Mucosa of gallbladder (tissue), 1 donor: ENCODE results near the gene FILIP1L. TPM values are rescaled to one million over a fixed set of nuclear protein-coding genes. Genes with fewer than 3 reads are reported as not detected.

Experiments
- DNase-seq: peaks from one replicate; pipeline ENCODE4 v3.0.0-alpha.2; 2020; ENCODE audit warnings: low spot score
- total RNA-seq: library from RNA; stranded (reverse); gene quantifications from one replicate; pipeline ENCODE4 v1.2.1, GENCODE V29; 2021
- donor health status: DM: no; HTN: no; CAD: no.

FILIP1L gene
- total RNA-seq, 1 donor from 2014 or later, result 142 TPM

DNA sequence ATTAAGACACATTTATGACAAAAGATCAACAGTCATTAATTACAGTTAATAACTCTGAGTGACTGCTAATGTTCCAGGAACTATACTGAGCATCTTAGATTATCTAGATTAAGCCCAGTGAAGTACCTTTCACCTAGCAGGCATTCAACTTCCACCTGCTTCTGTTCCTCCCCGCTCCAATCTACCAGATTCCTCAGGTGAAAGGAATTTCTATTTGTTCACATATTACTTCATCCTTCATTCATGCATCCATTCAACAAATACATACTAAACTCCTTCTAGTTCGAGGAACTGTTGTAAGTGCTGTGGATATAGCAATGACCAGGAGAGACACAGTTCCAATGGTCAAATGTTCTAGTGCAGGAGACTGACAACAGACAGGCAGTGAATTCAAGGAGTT lies 139.3 kb downstream of the FILIP1L start:
- DNase-seq, result no peak

DNA sequence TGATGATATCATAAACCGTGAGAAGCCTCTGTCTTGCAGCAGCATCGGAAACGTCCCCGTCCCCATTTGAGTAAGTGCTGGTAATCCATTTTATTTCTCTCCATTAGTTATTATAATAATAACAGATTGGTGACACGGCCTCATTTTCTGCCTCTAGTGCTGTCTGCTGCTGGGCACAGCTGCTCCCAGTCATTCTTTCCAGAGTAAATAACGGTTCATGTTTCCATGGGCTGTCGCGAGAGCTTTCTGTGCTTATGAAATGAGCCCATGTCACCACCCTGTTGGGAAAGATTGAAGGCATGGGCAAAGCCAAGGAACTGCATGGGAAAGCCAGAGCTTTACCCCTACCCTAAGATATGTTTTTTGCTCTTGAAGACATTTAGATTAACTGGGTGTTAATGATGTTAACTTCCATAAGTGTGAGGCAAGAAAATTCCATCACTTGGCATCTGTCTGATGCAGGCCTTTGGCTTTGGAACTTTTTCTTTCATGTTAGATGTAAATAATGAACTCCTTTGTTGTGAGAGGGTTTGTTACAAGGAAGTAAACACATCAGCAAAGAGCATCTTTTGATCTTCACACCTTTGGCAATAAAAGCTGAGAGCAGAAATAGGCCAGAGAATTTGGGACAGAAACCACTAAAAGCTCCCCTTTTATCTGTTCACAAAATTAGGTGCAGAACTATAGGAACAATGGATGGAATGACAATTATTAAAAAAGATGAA lies 141.8 kb downstream of the FILIP1L start:
- no peak for DNase-seq

DNA sequence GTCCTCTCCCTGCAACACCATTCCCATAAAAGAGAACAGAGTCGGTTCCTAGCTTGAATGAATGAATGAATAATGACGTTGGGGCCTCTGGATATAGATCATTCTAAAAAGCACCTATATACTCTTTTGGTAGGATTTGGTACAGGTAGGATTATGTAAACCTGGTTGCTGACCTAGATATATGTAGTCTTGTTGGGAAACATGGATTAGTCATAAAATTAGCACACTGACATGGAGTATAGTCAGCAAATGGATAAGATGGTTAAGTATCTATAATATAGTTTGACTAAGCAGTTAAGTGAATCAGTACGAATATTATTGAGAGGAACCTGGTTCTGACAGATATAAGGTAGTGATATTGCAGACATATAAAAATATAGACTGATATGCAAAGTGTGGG lies 142.5 kb downstream of the FILIP1L start:
- DNase-seq, result no peak

DNA sequence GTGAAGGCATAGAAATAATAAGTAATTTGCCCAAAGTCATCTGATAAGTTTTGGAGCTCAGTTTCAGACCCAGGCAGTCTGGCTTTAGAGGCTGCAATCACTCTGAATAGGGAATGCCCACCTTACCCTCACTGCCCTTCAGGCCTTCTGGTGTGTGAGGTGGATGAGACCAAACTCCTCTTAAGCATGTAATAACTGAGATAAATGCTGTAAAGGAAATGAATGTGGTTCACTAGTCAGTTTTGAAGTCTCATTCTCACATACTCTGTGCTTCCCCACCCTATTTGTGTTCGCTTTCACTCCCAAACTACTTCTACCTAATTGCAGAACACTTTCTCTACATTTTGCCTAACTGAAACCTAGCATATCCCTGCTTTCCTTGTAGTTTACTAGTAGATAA lies 144.1 kb downstream of the FILIP1L start:
- no peak for DNase-seq

DNA sequence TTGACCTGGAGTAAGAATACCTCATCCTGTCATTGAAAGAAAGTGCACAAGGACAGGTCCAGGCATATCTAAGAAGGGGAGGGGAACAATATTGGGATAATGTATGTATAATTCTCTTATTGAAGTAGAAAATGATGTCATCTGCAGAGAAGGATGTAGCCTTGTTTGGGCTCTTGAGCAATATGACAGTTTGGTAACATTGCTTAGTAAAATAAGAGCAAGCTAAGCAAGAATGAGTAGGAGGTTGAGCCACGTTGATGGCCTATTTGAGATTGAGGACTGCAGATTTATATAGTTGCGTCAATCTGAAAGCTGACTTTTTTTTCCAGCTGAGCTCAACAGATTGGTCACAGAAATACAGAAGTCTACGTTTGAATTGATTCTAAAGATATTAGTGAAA lies 145.2 kb downstream of the FILIP1L start:
- DNase-seq, result no peak

DNA sequence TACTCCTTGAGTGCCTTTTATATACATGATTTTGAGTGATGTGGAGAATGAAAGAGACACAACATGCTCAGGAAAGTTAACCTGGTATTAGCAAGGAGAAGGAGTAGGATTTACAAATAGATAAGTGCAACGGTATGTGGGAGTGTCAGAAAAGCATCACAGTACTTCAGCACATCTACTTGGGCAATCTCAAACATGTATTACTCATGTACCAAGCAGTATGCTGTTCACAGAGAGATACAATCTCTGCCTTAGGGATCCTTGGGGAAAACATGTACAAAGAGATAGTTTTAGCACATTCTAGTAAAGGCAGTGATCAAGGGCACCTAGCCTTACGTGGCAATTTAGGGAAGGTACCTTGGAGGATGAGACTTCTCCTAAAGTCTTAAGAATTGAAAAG lies 146.5 kb downstream of the FILIP1L start:
- DNase-seq, result no peak

DNA sequence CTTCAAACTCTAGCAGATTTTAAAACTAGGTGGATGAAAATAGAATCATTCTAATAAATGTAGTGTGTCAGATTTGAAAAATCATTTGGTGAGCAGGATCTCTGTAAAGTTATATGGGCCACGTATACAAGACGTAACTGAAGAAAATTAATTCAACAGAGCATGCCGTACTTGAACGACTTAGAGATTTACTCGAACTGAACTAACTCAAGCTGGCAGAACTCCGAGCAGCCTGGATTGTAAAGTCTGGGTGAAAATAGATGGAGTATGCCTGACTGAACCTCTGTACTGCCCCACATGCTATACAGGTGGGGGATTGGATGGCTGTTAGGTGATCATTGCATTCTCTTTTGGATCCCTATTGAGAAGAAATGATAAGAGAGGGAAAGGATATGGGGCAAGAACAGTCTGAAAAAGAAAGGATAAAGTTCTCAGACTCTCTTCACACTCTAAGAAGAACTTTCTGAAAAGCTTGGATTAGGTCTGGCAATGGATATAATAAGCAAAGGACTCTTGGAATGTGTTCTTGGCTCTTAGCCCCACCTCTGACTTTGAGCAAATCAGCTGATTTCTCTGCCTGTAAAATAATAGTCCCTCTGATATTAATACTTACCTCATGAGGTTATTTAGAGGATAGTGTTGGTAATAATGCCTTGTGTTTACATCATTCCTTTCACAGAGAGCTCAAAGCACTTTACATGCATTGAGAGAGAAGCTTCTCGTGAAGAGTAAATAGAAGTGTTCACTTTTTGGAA lies 147.5 kb downstream of the FILIP1L start:
- DNase-seq, result no peak

DNA sequence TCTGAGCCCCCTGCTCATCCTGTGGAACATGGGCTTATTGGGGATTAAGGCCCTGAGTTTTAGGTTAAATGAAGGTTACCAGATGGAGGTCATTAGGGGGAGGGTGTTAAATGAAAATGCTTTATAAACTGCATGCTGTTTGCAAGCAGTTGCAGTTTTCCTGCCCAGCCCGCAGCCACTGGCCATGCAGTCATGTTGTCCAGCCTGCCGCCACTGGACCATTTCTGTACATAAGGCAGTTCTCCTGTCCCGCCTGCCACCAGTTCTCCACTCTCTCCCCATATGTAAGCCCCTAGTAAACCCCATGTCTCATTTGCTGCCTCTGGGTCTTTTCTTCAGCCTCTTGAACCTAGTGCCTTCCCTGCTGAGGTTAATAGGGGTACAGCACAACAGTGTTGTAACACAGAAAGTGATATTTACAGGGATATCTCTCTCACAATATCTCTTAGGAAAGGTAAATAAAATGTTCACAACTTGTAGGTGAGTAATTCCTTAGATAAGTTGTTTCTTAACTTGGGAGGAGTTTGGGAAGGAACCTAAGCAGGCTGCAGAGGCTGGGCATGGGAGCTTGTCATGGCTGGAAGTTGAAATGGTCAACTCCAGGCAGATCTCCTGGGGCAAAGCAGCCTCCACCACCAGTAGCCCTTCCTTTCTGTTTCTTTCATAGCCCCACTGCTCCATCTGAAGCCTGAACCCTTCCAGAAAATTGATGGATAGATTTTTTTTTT lies 148.5 kb downstream of the FILIP1L start:
- no peak for DNase-seq

DNA sequence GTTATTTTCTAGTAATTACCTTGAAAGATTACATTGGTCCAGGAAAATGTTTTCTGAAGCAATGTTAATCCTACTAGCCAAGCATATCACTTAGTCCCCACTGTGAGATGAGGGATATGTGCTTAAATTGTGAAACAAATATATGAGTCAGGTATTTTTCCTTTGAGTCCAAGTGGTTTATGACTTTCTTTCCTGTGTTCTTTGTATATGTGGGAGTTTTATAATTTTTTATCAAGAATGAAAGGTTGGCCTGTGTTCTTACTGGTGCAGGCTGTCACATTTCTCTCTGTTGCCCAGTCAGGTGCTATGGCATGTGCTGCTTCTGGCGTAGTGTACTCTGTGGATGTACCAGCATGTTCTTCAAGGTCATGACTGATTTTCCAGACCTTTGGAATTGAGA lies 149.2 kb downstream of the FILIP1L start:
- DNase-seq, result no peak

DNA sequence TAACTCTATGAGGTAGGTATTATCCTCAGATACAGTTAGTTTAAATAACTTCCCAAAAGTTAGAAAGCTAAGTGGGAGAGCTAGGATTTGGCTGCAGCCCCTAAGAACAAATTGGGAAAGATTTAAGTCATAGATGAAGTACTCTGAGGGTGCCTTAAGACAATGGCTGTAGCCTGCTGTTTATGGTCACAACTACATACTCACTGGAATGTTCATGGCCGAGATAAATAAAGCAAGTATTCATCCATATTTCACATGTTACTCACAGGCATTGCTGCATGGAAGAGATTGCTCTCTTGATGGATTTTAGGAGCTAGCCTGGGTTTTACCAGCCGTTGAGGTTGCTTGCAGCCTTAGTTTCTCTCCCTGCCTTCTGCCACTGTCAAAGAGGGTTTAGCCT lies 151.6 kb downstream of the FILIP1L start:
- no peak for DNase-seq

DNA sequence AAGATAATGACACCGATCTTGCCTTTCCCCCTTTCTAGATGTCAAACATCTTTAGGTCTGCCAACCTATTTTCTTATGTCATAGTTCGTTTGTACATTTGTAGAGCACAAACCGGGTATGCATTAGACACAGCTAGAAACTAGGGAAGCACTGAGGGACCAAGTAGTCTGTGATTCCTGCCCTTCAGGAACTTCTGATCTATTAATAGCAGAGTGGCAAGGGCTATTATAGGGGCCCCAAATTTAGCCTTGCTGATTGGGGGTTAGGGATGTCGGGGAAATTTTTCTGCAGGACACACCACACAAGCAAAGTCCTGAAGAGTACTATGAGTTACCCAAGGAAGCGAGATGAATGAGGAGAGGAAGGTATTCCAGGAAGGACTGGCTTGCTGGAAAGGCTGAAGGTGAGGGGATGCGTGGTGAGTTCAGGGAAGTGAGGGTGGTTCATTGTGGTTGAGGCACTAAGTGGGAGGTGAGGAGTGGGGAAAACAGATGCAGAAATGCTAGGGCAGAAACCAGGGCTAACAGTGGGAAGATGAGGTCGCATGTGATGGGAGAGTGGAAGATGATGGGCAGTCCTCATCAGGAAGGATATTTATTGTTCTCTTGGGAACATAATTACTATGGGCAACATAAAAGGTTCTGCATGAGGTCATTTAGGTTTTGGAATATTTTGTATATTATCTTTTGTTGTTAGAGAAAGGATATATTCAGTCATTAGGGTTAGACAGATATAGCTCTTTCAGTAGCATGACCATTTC lies 152.4 kb downstream of the FILIP1L start:
- DNase-seq, result no peak

DNA sequence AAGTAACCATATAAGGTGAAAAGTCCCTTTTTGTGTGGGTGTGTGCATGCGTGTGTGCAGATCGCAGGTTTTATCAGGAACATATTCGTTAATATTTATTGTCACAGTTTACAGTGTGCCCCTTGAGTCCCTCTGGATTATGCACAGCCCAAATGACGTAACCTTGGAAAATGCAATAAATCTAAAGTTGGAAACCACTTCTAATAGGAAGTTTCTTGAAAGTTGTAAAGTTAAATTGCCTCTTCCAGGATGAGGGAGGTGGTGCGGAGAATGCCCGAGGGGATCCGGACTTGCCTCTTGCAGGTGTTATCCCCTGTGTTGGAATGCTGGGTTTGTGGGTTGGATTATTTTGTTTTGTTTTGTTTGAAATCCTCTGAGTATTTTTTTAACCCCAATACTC lies 153.4 kb downstream of the FILIP1L start:
- no peak for DNase-seq

DNA sequence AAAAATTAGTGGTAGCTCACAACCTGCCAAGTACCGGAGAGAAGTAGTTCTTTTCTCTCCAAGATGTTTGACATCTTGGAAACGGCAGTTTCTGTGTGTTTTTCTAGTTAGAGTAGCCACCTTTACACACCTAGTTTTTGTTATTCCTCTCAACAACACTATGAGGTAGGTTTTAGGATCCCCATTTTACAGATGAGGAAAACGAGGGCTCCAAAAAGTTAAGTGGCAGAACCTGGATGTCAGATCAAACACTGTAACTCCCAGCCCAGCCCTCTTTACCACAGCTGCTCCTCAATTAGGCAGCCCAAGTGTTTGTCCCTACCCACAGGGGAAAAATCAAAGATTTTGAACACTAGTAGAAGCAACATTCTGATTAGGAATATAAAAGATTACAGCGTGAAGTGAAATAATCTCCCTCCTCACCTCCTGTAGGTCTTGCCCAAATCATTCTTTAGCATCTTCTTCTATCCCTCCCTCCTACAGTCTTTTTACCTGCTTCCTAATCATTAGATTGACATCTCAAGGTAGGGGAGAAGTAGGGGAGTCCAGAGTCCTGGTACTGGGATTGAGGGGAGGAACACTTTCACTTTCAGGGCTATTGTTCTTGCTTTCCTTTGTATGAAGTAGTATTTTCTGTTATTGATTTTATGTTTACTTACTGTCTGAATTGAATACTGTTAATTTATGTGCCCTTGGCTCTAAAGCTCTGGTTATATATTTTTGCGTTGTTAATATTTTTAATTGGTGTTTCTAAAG lies 154.0 kb downstream of the FILIP1L start:
- no peak for DNase-seq

DNA sequence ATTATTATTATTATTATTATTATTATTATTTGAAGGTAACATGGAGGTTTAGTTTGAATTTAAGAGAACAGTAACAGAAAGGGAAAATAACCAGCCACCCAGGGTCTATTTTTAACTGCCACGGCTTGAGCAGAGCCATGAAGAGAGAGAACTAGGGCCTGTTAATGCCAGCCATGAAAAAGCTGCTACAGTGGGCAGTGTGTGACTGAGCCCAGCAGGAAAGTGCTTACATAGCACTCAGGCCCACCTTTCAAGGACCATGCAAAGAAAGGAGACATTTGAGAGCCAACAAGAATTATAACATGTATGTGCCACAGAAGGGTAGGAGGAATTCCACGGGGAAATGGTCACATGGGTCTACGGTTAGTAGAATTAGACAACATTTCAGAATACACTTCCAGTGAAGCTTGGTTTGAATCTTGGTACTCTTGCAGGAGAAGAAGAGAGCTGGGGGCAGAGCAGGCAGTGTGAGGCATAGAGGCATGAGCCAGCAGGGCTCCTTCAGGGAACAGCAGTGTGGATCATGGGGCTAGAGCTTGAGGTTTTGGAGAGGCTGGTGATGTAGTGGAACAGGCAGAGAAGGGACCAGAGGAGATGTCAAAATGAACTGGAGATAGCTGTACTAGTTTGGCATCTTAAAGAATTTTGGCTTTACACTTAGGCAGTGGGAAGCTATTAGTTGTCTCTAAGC lies 155.9 kb downstream of the FILIP1L start:
- no peak for DNase-seq

DNA sequence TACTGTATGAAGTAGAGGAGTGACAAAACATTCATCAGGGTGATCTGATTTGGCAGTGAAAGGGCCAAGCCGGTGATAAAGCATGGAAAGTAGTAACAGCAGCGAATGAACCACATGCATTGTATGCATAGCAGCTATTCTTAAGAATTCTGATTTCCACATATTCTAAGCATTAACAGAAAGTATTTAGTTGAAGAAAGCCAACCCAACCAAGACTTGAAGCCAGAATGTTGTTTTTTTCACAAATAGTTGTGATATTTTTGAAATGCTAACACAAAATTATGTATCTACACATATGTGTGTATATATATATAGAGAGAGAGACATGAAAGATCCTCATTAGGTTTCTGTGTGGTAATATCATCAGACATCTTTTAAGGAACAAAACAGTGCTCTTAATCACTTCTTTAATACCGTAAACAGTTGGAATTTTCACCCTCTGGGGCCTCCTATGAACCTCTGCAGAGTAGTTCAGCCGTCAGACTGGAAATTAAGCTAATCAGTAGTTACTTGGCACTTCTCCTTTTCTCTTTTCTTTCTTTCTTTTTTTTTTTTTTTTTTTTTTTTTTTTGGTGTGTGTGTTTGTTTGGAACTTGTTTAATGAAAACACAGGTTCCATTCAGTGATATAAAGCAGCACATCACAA lies 157.0 kb downstream of the FILIP1L start:
- no peak for DNase-seq

DNA sequence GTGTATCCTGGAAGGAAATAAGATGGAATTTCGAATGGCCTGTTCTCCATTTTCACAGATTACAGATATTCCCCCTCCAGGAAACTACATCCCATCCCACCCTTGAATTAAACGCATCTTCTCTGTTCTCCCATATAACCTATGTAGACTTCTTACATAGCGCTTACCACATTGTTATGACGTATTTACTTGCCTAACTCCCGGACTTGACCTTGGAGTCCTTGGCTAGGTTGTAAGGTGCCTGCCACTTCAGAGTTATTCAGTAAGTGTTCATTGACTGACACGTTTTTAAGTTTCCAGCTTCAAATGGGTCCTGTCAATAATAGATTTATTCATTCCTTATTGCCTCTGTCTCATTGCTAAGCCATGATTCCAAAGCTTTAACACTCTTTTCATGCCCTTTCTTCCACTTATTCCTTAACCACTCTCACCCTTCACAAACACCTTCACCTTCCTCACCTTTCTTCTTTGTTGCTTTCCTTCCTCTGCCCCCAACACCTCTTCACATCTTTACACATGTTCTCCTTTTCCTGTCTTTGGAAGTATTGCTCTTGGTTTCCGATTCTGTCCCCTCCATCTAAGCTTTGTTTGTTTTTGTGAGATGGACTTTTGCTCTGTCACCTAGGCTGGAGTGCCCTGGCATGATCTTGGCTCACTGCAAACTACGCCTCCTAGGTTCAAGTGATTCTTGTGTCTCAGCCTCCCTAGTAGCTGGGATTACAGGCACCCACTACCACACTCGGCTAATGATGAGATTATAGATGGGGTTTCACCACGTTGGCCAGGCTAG lies 158.3 kb downstream of the FILIP1L start:
- no peak for DNase-seq

DNA sequence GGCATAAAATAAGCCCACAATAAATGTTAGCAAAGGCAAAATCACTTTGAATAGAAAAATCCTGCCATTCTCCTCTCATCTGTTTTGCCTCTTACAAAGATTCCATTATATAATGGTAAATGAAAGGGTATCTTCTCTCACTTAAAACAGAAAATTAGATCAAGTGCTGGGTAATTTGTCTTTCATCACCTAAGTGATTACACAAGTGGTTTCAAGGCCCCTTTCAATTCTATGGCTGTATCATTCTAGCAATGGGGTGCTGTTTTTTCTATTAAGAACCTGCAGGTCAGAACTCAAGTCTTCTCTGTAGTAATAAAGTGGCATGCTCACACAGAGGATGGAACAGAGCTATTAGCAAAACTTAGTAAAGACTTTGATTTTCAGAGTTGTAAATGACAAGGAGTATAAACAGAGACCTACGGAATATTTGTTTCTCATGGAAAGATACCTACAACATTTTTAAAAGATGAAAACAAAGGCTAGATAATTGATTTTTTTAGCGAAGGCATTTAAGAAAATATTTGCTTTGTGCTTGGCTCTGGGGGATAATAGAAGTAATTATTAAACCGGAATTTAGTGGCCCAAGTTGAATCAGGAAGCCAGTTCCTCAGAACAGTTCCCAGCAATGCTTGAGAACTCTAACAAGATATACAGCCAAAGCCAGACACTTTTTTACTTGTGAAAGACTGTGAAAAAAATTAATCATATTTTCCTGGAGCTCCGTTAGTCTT lies 159.2 kb downstream of the FILIP1L start:
- no peak for DNase-seq

DNA sequence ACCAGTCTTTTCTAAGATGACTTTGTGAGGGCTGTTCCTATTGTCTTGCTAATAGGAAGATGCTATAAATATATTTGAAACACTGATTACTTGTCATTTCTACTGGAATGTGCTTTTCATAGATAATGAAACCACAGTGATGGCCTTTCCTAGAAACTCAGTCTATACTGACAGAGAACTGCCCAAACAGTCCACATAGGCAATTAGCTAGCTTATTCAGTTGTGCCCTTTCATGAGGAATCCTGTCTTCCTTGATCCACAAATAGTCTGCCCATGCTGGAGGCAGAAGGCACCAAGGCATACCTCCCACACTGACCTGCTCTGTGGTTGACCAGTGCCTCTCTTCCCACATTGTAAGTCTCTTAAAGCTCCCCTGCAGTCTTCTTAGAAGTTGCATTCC lies 160.7 kb downstream of the FILIP1L start:
- no peak for DNase-seq

DNA sequence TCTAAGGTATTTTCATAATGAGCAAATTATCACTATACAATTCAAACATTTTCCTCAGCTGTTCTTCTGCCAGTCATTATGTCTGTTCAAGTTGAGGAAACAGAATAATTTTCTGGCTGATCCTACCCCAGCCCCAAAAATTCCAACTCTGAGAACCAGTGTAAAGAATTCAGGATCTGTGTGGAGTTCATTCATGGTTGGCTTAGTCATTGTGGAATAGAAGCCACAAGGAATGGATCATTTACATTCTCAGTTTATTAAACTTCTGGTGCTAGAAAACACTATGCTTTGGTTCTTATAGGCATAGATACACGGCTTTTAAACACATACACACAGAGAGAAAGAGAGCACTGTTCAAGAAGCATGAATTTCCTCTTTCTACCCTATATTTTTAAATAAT lies 162.0 kb downstream of the FILIP1L start:
- DNase-seq, result no peak
